Trophoblast cell (in vitro differentiated cells and primary cell): ENCODE measurements around the gene TROAP.

Experiments used
- DNase-seq, 2 donors: peaks; one replicate each; pipeline ENCODE4 v3.0.0-alpha.2; 2016
- H2AFZ ChIP-seq: 2 replicates; pipeline ENCODE4 v1.6.1; 2013; ENCODE audit warnings: low read length, moderate library complexity, mild to moderate bottlenecking; ENCODE audit not compliant: insufficient read depth, poor library complexity
- H2AK5ac ChIP-seq: 2 replicates; pipeline ENCODE4 v1.6.1; 2013; ENCODE audit warnings: mild to moderate bottlenecking, low read length
- H2BK120ac ChIP-seq: 2 replicates; pipeline ENCODE4 v1.6.1; 2013; ENCODE audit warnings: low read length, mild to moderate bottlenecking, moderate library complexity; ENCODE audit not compliant: insufficient read depth, poor library complexity
- H2BK12ac ChIP-seq: 2 replicates; pipeline ENCODE4 v1.6.1; 2013; ENCODE audit warnings: mild to moderate bottlenecking, low read length, moderate library complexity
- H2BK5ac ChIP-seq: 2 replicates; pipeline ENCODE4 v1.6.1; 2013; ENCODE audit warnings: low read length, low read depth, moderate library complexity, mild to moderate bottlenecking; ENCODE audit not compliant: poor library complexity
- H3K14ac ChIP-seq: 2 replicates; pipeline ENCODE4 v1.6.1; 2013; ENCODE audit warnings: mild to moderate bottlenecking, low read length
- H3K18ac ChIP-seq: 2 replicates; pipeline ENCODE4 v1.6.1; 2013; ENCODE audit warnings: mild to moderate bottlenecking, low read length
- H3K23ac ChIP-seq: 2 replicates; pipeline ENCODE4 v1.6.1; 2013; ENCODE audit warnings: low read length
- H3K27ac ChIP-seq: 2 replicates; pipeline ENCODE4 v1.5.1; 2013; ENCODE audit warnings: low read depth, mild to moderate bottlenecking, inconsistent platforms, low read length, moderate library complexity
- H3K27me3 ChIP-seq: 2 replicates; pipeline ENCODE4 v1.6.1; 2013; ENCODE audit warnings: inconsistent platforms, mild to moderate bottlenecking, low read length, moderate library complexity; ENCODE audit not compliant: insufficient read depth
- H3K36me3 ChIP-seq, 2 experiments: 1 replicate in 1 of 2; 2 replicates in 1 of 2; pipeline ENCODE4 v1.6.1; 2013; ENCODE audit warnings: low read length in 2 of 2, mild to moderate bottlenecking in 2 of 2, moderate library complexity in 1 of 2; ENCODE audit not compliant: insufficient read depth in 2 of 2, control insufficient read depth in 1 of 2
- H3K4ac ChIP-seq: 2 replicates; pipeline ENCODE4 v1.6.1; 2013; ENCODE audit warnings: low read depth, mild to moderate bottlenecking, low read length, moderate library complexity
- H3K4me1 ChIP-seq, 2 experiments: 1 replicate in 1 of 2; 2 replicates in 1 of 2; pipeline ENCODE4 v1.6.1; 2013; ENCODE audit warnings: low read length in 2 of 2, mild to moderate bottlenecking in 2 of 2, moderate library complexity in 1 of 2; ENCODE audit not compliant: insufficient read depth in 2 of 2, control insufficient read depth in 1 of 2
- H3K4me2 ChIP-seq: 2 replicates; pipeline ENCODE4 v1.6.1; 2013; ENCODE audit warnings: inconsistent platforms, mild to moderate bottlenecking, low read length, moderate library complexity
- H3K4me3 ChIP-seq: 2 replicates; pipeline ENCODE4 v1.5.1; 2013; ENCODE audit warnings: mild to moderate bottlenecking, low read depth, low read length, inconsistent platforms
- H3K79me1 ChIP-seq: one replicate; pipeline ENCODE4 v1.6.1; 2013; ENCODE audit warnings: low read length
- H3K79me2 ChIP-seq: 2 replicates; pipeline ENCODE4 v1.6.1; 2013; ENCODE audit warnings: low read length, mild to moderate bottlenecking; ENCODE audit not compliant: control insufficient read depth, insufficient read depth, poor library complexity
- H3K9ac ChIP-seq: 2 replicates; pipeline ENCODE4 v1.6.1; 2013; ENCODE audit warnings: mild to moderate bottlenecking, low read length
- H3K9me3 ChIP-seq: 2 replicates; pipeline ENCODE4 v1.6.1; 2013; ENCODE audit warnings: low read depth, mild to moderate bottlenecking, control low read depth, inconsistent platforms, low read length; ENCODE audit not compliant: insufficient read depth
- H4K12ac ChIP-seq: 2 replicates; pipeline ENCODE4 v1.6.1; 2013; ENCODE audit warnings: low read depth, mild to moderate bottlenecking, low read length, moderate library complexity
- H4K8ac ChIP-seq: 2 replicates; pipeline ENCODE4 v1.6.1; 2013; ENCODE audit warnings: low read depth, mild to moderate bottlenecking, low read length, moderate library complexity
- H4K91ac ChIP-seq: one replicate; pipeline ENCODE4 v1.6.1; 2013; ENCODE audit warnings: low read depth, mild to moderate bottlenecking, low read length, moderate library complexity
- WGBS: extraction: QIAGEN DNeasy Blood & Tissue Kit; methylation state at CpG from one replicate; pipeline ENCODE4 v1.1.7; 2013; ENCODE audit warnings: missing lambda C conversion rate; ENCODE audit not compliant: insufficient read length, insufficient coverage; ENCODE audit errors: extremely low coverage; 5-methylcytosine and 5-hydroxymethylcytosine counted together

TROAP gene

DNA sequence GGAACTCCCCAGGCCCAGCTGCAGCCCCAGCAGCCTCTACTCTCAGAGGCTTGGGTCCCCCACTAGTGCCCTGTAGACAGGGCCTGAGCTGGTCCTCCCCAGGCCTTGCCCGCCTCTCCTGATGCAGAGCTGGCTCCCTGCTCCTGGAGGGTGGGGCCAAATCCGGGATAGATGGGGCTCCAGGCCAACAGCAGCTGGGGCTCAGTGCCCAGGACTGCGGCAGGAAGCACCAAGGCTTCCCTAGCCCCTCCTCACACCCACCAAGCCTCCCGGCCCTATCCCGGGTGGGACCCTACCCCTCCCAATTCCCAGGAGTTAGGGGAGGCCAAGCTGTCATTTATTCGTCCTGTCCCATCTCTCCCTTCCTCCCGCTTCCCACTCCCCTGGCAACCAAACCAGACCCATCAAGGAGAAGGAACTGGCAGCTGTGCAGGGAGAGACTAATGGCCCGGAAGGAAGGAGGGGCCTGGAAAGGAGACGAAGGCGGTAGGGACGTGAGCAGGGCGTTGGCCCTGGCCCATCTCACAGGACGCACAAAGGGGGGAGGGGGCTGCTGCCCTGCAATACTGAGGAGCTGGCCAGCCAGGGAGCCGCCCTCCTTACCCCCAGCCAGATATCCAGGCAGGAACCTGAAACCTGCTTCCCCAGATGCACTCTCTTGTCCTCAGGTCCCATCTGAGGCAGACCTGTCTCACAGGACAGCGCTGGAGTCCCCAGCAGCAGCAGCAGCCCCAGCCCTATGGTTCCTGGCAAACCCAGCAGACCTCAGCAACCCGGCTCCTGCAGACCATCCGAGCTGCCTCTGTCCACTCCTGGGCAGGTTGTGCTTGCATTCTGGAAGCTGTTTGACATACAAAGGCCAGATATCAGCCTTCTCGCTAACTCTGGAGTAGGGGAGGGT, 29.7 kb upstream of the TROAP start:
- Histone ChIP-seq H3K18ac (no peak overlapping the region), H3K27me3 (peaks cover 57% of the 10 kb centered on the region), H2BK120ac (no peak overlapping the region), H2BK12ac (no peak overlapping the region), H3K23ac (no peak overlapping the region), H2AFZ (no peak overlapping the region), H3K27ac (no peak overlapping the region), H3K4ac (no peak overlapping the region), H3K14ac (no peak overlapping the region), H3K36me3 (no peaks in the 10 kb centered on the region), H4K8ac (no peak overlapping the region), H3K79me2 (no peaks in the 10 kb centered on the region), H2AK5ac (no peak overlapping the region), H3K79me1 (no peaks in the 10 kb centered on the region), H3K4me3 (no peak overlapping the region), H3K4me2 (no peak overlapping the region), H2BK5ac (no peak overlapping the region), H4K91ac (no peak overlapping the region), H3K4me1 (peaks cover 2% of the 10 kb centered on the region in 2 experiments), H3K9ac (no peak overlapping the region), H3K9me3 (peaks cover 18% of the 10 kb centered on the region), H4K12ac (no peak overlapping the region)
- no peak for DNase-seq
- no CpG with 5 or more reads among the region's 18 CpGs for WGBS

DNA sequence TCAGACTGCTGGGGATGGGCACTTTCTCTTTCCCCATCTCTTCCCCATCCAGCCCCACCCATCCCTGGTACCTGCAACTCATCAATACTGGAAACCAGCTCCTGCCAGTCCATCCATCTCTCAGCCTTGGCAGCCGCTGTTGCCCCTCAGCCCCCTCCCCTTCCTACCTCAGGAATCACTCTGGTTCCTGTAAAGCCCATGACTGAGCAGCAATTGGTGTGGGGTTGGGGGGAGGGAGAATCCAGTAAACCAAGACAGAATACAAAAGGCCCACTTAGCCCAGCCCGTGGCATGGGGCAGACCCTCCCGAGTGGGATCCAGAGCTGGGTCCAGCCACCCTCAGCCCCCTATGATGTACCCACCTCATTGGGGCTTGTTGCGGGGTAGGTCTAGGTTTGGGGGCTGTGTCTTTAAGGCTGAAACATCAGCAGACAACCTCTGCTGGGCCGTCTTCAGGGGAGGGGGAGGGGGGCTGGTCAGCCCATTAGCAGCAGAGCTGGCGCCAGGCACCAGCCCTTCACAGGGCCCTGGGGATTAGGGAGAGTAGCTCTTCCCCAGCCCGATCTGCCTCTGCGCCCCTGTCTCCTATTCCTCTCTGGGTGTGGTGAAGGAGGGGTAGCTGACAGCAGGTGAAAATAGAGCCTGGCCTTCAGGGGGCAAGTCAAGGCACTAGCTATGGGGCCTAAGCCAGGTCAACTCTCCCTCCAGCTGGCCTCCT, 28.8 kb upstream of the TROAP start:
- Histone ChIP-seq H3K9ac (no peak overlapping the region), H3K36me3 (no peaks in the 10 kb centered on the region), H2AFZ (no peak overlapping the region), H3K79me1 (no peaks in the 10 kb centered on the region), H3K14ac (no peak overlapping the region), H3K4ac (no peak overlapping the region), H3K18ac (no peak overlapping the region), H3K23ac (peak overlapping the region; percentile 43), H2BK5ac (no peak overlapping the region), H4K8ac (no peak overlapping the region), H4K12ac (no peak overlapping the region), H3K27ac (no peak overlapping the region), H3K4me1 (peaks cover 2% of the 10 kb centered on the region in 2 experiments), H3K27me3 (peaks cover 61% of the 10 kb centered on the region), H3K9me3 (peaks cover 19% of the 10 kb centered on the region), H4K91ac (no peak overlapping the region), H2BK12ac (no peak overlapping the region), H3K79me2 (no peaks in the 10 kb centered on the region), H3K4me3 (no peak overlapping the region), H2BK120ac (no peak overlapping the region), H3K4me2 (no peak overlapping the region), H2AK5ac (no peak overlapping the region)
- no peak for DNase-seq
- whole genome bisulfite sequencing: no CpG with 5 or more reads among the region's 8 CpGs

DNA sequence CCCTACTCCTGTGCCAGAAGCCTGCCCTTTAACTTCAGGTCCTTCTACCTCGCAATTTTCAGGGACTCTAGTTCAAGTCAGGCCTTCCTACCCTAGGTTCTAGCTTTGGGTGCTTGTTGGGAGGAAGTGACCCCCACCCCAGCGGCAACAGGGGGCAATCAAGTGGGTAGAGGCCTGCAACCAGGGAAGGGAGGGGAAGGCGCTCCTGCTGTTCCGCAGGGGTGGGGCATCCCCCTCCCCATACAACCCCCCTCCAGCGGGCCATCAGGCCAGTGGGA, 28.3 kb upstream of the TROAP start:
- Histone ChIP-seq H2AK5ac (no peak overlapping the region), H3K4me3 (no peak overlapping the region), H3K9me3 (peaks cover 19% of the 10 kb centered on the region), H4K91ac (no peak overlapping the region), H2BK5ac (no peak overlapping the region), H2BK120ac (no peak overlapping the region), H3K4me2 (no peak overlapping the region), H4K8ac (no peak overlapping the region), H4K12ac (no peak overlapping the region), H3K79me1 (no peaks in the 10 kb centered on the region), H2AFZ (no peak overlapping the region), H3K14ac (no peak overlapping the region), H3K23ac (no peak overlapping the region), H2BK12ac (no peak overlapping the region), H3K4ac (no peak overlapping the region), H3K18ac (no peak overlapping the region), H3K27ac (no peak overlapping the region), H3K36me3 (no peaks in the 10 kb centered on the region), H3K27me3 (peaks cover 61% of the 10 kb centered on the region), H3K4me1 (peaks cover 2% of the 10 kb centered on the region in 2 experiments), H3K79me2 (no peaks in the 10 kb centered on the region), H3K9ac (no peak overlapping the region)
- DNase-seq: no peak
- WGBS: no CpG with 5 or more reads among the region's 5 CpGs

DNA sequence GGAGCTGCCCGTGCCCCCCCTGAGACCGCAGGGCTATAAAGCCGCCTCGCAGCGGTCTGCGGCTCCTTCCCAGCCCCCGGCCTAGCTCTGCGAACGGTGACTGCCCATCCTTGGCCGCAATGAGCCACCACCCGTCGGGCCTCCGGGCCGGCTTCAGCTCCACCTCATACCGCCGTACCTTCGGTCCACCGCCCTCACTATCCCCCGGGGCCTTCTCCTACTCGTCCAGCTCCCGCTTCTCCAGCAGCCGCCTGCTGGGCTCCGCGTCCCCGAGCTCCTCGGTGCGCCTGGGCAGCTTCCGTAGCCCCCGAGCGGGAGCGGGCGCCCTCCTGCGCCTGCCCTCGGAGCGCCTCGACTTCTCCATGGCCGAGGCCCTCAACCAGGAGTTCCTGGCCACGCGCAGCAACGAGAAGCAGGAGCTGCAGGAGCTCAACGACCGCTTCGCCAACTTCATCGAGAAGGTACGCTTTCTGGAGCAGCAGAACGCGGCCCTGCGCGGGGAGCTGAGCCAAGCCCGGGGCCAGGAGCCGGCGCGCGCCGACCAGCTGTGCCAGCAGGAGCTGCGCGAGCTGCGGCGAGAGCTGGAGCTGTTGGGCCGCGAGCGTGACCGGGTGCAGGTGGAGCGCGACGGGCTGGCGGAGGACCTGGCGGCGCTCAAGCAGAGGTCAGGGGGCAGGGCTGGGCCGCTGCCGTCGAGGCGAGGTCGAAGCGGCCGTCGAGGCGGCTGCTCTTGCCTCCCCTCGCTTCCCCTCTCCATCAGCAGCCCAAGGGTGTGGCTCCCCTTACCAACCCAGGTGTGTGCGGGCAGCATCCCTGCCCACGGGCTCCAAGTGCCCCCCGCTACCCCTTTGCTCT, 27.7 kb upstream of the TROAP start, which contains the start of gene PRPH:
PRPH (plus strand) TSS at position 66 of the 855 bp plus-strand sequence; CDS start at position 120, 54 bp downstream.
- no peak within 1 kb of the TSS for H3K9ac ChIP-seq
- H2BK5ac ChIP-seq: no peak within 1 kb of the TSS
- no peak within 1 kb of the TSS for H4K8ac ChIP-seq
- no peak within 1 kb of the TSS for H3K14ac ChIP-seq
- no peak for DNase-seq
- H3K23ac ChIP-seq: peak within 1 kb of the TSS; percentile 43
- no peaks in the 10 kb centered on the region for H3K79me1 ChIP-seq
- H3K27ac ChIP-seq: no peak within 1 kb of the TSS
- no peak within 1 kb of the TSS for H2BK12ac ChIP-seq
- no peak within 1 kb of the TSS for H3K18ac ChIP-seq
- peaks cover 19% of the 10 kb centered on the region for H3K9me3 ChIP-seq
- no peak within 1 kb of the TSS for H2BK120ac ChIP-seq
- WGBS: no CpG with 5 or more reads among the region's 82 CpGs
- peaks cover 61% of the 10 kb centered on the region for H3K27me3 ChIP-seq
- peaks cover 2% of the 10 kb centered on the region in 2 experiments for H3K4me1 ChIP-seq
- no peak within 1 kb of the TSS for H2AFZ ChIP-seq
- no peak within 1 kb of the TSS for H3K4me3 ChIP-seq
- no peak within 1 kb of the TSS for H4K12ac ChIP-seq
- no peak within 1 kb of the TSS for H2AK5ac ChIP-seq
- H3K4me2 ChIP-seq: no peak within 1 kb of the TSS
- H4K91ac ChIP-seq: no peak within 1 kb of the TSS
- H3K4ac ChIP-seq: no peak within 1 kb of the TSS
- H3K36me3 ChIP-seq: no peaks in the 10 kb centered on the region
- H3K79me2 ChIP-seq: no peaks in the 10 kb centered on the region
